GM19328 (cell line): ENCODE measurements around the gene MYO1E.
A peak's percentile ranks its signal among the peaks of the same experiment; 100 is the strongest.

Experiments used
- ATAC-seq: cut with Tn5 transposase; IDR thresholded peaks from one replicate; pipeline ENCODE4 v1.9.1; 2021; ENCODE audit warnings: mild to moderate bottlenecking, moderate library complexity; ENCODE audit not compliant: unreplicated experiment

Gene MYO1E

GRCh38 chr15:59104602-59104911 lies 268.1 kb downstream of the MYO1E start:
- ATAC-seq: peak; percentile 37

GRCh38 chr15:59099162-59099685 lies 273.4 kb downstream of the MYO1E start:
- ATAC-seq: no peak

GRCh38 chr15:59096429-59096828 lies 276.2 kb downstream of the MYO1E start:
- no peak for ATAC-seq

- no peak for ATAC-seq
Measured at GRCh38 chr15:59094077-59094476, 278.6 kb downstream of the MYO1E start.

- no peak for ATAC-seq
Measured at GRCh38 chr15:59087731-59088130, 284.9 kb downstream of the MYO1E start.
